Measurements from ENCODE around the gene EDN3. TPM values are rescaled to one million over a fixed set of nuclear protein-coding genes. Genes with fewer than 3 reads are reported as not detected.
A peak's percentile ranks its signal among the peaks of the same experiment; 100 is the strongest.

The EDN3 gene
- total and polyA plus RNA-seq, 9 of the 15 experiments (the other 6 are each of a cell fraction or from before 2014, with no cell fraction given): not detected

DNA sequence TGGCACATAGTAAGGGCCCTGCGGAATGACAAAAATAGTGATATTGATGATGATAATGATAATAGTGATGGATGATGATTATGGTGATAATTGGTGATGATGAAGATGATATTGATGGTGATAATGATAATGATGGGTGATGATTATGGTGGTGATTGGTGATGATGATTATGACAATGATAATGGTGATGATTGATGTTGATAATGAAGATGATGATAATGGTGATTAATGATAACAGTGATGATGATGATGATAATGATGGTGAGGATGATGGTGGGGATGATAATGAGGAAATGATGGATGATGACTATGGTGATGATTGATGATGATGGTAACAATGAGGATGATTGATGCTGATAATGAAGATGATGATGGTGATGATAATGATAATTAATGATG, 48.9 kb downstream of the EDN3 start:
- intact Hi-C loops (cut with micrococcal nuclease): no loop called here
- no peaks in the 10 kb centered on the region for H3K79me2 ChIP-seq (ENCODE audit: control insufficient read depth, insufficient read depth, low read length)
- TF ChIP-seq HES1 (IDR thresholded peaks at IDR 0.05; ENCODE audit: low read depth) (no peak), BRF2 (IDR thresholded peaks at IDR 0.05; ENCODE audit: borderline replicate concordance, insufficient read depth, insufficient read length) (no peak), ZNF143 (CRISPR knock-in tag; IDR thresholded peaks at IDR 0.05) (no peak), SIN3B (IDR thresholded peaks at IDR 0.05; ENCODE audit: low read depth) (no peak), ZNF561 (CRISPR knock-in tag; conservative IDR thresholded peaks at IDR 0.05) (no peak), HNRNPLL (IDR thresholded peaks at IDR 0.05; ENCODE audit: low read depth, low read length, poor library complexity, severe bottlenecking) (no peak), ZNF41 (CRISPR knock-in tag; conservative IDR thresholded peaks at IDR 0.05) (no peak), NFATC3 (IDR thresholded peaks at IDR 0.05) (no peak), YBX1 (IDR thresholded peaks at IDR 0.05) (no peak), KDM1A (IDR thresholded peaks at IDR 0.05) (no peak), CCAR2 (IDR thresholded peaks at IDR 0.05; ENCODE audit: low read depth, low read length) (no peak), ZKSCAN8 (CRISPR knock-in tag; IDR thresholded peaks at IDR 0.05) (no peak), DACH1 (IDR thresholded peaks at IDR 0.05; ENCODE audit: partially characterized antibody) (peak; percentile 76), HDAC2 (IDR thresholded peaks at IDR 0.05) (no peak), ARHGAP35 (IDR thresholded peaks at IDR 0.05; ENCODE audit: partially characterized antibody) (no peak)
- TF ChIP-seq, protein P1, sequence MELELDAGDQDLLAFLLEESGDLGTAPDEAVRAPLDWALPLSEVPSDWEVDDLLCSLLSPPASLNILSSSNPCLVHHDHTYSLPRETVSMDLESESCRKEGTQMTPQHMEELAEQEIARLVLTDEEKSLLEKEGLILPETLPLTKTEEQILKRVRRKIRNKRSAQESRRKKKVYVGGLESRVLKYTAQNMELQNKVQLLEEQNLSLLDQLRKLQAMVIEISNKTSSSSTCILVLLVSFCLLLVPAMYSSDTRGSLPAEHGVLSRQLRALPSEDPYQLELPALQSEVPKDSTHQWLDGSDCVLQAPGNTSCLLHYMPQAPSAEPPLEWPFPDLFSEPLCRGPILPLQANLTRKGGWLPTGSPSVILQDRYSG (tag; conservative IDR thresholded peaks at IDR 0.05; ENCODE audit: low read depth): no peak
- TF ChIP-seq, protein P2, sequence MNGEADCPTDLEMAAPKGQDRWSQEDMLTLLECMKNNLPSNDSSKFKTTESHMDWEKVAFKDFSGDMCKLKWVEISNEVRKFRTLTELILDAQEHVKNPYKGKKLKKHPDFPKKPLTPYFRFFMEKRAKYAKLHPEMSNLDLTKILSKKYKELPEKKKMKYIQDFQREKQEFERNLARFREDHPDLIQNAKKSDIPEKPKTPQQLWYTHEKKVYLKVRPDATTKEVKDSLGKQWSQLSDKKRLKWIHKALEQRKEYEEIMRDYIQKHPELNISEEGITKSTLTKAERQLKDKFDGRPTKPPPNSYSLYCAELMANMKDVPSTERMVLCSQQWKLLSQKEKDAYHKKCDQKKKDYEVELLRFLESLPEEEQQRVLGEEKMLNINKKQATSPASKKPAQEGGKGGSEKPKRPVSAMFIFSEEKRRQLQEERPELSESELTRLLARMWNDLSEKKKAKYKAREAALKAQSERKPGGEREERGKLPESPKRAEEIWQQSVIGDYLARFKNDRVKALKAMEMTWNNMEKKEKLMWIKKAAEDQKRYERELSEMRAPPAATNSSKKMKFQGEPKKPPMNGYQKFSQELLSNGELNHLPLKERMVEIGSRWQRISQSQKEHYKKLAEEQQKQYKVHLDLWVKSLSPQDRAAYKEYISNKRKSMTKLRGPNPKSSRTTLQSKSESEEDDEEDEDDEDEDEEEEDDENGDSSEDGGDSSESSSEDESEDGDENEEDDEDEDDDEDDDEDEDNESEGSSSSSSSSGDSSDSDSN (IDR thresholded peaks at IDR 0.05; ENCODE audit: borderline replicate concordance in 1 of 2, low read depth in 2 of 2, low read length in 2 of 2): no peak

More for the DNA sequence above, 48.9 kb downstream of the EDN3 start:
- BruUV-seq (replicated peaks): no TSS peak
- Histone ChIP-seq H3K4me2 (ENCODE audit: insufficient read depth, low read length) (no peak overlapping the region), H3K4me1 (replicated peaks in 1 of 2; ENCODE audit: control insufficient read depth in 2 of 2, insufficient read depth in 2 of 2, low read length in 2 of 2) (no peaks in the 10 kb centered on the region), H3K9me1 (ENCODE audit: control insufficient read depth, insufficient read depth, low read length) (no peaks in the 10 kb centered on the region), H3K27ac (ENCODE audit: extremely low read depth, low read depth, low read length) (no peak overlapping the region), H2AFZ (ENCODE audit: low read depth, low read length) (no peak overlapping the region), H3K4me3 (no peak overlapping the region), H3K27me3 (ENCODE audit: control insufficient read depth in 2 of 2, insufficient read depth in 2 of 2, low read length in 2 of 2) (peaks cover 0 to 10% of the 10 kb centered on the region in 2 experiments; a peak in 2 of 5 replicates), H3K9me3 (replicated peaks; ENCODE audit: control insufficient read depth, insufficient read depth, low read depth, low read length) (no peaks in the 10 kb centered on the region), H3K9ac (ENCODE audit: insufficient read depth in 1 of 2, low read depth in 2 of 2, low read length in 2 of 2) (no peak overlapping the region), H4K20me1 (replicated peaks; ENCODE audit: control insufficient read depth, insufficient read depth, low read length) (no peaks in the 10 kb centered on the region), H3K36me3 (ENCODE audit: control insufficient read depth, insufficient read depth, low read length) (no peaks in the 10 kb centered on the region)
- in situ Hi-C loops (cut with MboI): no loop called here
- WGBS (ENCODE audit: insufficient coverage, low coverage, missing lambda C conversion rate): 0% methylated on average over 1 of the region's 1 CpG
- no peak for FAIRE-seq
- ChIA-PET CTCF (ENCODE audit: low intra/inter-chr PET ratio) (no interaction called here), POLR2A (no interaction called here)
- no peak for ATAC-seq
- no peak for DNase-seq (ENCODE audit: extremely low read depth in 1 of 4, low spot score in 3 of 4)

Measured in K562 (cell line).